ENCODE results near the gene SKI.

SKI gene

DNA sequence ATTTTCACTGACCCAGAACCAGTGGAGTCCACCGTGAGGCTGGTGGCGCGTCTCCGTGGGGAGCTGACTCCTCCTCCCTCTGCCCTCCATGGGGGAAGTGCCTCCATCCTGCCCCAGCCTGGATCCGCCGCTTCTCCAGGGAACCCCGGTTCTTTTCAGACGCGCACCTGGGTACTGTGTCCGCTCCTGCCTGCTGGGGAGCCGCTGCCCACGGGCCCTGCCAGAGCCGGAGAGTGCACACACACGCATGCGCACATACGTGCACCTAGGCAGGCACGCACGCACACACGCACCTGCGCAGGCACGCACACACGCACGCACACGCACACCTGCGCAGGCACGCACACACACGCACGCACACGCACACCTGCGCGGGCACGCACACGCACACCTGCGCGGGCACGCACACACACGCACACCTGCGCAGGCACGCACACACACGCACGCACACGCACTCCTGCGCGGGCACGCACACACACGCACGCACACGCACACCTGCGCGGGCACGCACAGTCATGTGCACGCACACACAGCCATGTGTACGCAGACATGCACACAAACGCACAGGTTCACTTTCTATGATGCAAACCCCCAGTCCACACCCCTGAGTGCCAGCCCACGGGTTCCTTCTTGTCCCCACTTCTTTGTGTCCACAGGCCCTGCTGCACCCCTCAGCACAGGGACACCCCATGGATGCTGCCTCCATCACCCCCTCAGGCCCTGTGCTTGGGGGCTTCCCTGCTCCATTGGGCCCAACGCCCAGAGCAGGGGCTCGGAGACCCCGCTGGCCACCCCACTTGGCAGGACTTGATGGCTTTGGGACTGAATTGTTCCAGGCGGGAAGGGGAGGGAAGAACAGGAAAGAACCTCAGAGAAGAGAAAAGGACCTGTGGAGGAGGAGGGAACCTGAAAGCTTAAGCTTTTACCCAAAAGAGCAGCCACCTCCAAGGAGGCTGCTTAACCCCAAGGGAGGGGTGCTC lies 120.5 kb downstream of the SKI start:
- DNase-seq: no peak

DNA sequence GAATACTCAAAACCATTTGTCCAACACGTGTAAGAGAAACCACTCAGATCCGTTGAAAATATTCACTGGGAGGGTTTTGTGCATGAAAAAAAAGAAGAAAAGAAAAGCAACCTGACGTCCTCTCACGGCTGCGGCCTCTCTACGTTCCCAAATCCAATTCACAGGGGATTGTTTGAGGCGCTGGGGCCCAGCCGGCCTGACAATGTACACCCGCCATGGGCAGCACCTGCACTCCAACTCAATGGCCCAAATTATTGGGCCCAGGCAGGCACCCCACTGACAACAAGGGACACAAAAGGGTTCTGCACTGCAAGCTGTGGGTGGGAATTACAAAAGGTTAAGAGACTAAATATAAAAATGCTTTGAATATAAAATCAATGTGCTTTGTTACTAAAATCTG lies 121.7 kb downstream of the SKI start:
- DNase-seq: no peak

DNA sequence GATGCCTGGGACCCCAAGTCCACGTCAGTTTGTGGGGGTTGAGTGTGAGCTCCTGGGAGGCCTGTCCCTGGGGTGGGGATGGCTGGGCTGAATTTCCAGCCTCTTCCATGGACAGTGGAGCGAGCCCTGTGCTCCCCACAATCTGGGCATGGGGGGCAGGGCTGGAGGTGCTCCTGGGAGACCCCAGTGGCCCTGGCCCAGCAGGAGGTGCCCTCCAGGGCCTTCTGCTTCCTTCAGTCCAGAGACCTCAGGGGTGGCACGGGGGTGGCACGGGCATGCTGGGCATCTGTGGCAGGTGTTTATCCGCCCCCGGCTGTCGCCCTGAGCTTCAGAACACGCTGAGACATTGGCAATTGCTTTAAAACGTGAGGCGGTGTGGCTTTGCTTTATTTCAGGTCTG lies 122.4 kb downstream of the SKI start:
- DNase-seq: no peak

DNA sequence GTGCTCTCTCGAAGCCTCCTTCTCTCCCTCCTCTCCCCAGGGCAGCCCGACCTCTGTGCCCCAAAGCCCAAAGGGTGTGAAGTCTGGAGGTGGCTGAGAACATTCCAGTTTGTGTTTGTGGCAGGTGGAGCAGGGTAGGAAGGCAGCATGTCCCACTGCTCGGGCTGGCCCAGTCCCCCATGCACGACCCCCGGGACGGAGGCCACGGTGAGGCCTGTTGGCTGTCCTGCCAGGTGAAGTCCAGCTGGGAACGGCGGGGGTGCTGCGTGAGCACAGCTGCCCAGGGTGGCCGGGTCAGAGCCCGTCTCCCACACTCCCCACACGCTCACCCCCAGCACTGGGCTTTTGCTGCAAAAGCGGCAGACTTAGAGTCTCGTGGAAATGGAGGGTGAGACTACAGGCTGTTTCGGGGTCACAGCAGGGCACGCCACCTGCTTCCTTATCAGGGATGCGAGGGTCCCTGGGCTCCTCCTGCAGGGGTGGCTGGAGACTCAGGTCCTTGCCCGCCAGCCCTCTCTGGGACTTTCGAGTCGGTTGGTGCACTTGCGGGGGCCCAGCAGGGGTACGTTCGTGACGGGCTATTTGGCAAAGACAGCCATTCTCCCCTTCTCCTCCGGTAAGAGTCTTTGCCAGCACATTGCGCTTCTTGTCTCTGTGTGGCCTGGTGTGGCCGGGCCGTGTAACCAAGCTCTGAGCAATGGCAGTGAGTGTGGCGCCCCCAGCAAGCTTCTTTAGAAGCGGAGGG lies 123.0 kb downstream of the SKI start:
- no peak for DNase-seq

DNA sequence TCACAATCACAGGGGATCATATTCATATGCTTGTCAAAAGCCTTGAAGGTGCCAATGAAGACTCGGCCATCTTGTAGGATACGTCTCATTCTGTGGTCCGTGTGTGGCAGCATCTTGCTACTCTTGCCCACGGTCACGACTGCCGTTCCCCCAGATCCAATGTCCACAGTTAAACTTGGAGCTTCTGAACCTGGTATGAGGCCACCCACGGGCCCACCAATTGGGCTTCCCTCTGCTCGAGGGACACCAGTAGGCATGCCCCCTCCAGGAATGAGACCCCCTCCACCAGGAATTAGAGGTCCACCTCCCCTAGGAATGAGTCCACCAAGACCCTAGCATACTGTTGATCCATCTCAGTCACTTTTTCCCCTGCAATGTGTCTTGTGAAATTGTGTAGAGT lies 123.6 kb downstream of the SKI start:
- no peak for DNase-seq

DNA sequence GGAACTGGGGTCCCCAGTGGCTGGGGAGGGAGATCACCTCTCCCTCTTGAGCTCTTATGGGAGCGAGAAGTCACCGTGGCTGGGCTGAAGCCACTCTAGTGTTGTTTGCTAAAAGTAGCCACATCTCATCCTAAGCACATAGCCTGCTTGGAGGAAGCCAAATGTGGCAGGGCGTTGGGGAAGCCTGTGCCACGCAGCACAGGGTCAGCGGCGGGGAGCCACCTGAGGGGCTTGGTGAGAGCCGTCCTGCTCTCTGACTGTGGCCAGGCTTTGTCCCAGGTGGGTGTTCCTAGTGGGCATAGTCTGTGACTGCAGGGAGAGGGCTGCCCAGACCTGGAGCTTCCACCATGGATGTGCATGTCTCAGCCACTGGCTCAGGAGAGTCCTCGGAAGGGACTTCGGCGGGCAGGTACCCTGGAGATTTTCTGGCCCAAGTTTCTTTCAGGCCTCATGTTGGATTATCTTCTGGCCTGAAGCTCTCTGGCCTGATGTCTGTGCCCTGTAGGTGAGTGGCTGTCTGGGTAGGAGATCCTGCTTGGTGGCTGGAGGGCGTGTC lies 124.3 kb downstream of the SKI start:
- DNase-seq: no peak

DNA sequence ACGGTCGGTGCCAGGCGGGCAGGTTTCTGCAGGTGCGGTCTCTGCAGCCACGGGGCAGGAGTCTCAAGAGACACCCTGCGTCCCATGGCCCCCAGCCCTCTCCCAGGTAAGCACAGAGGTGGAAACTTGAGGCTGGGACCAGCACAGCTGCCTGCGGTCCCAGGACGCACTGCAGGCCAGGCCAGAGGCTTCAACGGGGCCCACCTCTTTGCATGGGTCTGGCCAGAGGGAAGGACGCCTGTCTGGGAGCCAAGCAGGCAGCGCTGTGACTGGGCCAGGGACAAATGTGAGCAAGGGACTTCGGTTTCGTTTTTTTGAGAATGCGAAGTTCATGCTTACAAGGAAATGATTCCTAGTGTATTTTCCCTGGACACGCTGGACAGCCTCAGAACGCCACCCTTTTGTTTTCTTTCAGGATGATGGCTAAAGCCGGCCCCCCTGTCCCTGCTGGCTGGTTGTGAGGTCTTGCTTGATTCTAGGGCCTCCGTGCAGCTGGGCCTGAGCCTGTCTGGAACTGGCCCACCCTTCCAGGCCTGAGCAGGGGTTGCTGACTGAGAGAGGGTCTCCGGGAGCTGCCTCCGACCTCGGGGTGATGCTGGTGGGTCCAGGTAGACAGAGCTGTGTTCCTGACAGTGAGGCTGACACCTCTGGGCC lies 124.9 kb downstream of the SKI start:
- DNase-seq: no peak

DNA sequence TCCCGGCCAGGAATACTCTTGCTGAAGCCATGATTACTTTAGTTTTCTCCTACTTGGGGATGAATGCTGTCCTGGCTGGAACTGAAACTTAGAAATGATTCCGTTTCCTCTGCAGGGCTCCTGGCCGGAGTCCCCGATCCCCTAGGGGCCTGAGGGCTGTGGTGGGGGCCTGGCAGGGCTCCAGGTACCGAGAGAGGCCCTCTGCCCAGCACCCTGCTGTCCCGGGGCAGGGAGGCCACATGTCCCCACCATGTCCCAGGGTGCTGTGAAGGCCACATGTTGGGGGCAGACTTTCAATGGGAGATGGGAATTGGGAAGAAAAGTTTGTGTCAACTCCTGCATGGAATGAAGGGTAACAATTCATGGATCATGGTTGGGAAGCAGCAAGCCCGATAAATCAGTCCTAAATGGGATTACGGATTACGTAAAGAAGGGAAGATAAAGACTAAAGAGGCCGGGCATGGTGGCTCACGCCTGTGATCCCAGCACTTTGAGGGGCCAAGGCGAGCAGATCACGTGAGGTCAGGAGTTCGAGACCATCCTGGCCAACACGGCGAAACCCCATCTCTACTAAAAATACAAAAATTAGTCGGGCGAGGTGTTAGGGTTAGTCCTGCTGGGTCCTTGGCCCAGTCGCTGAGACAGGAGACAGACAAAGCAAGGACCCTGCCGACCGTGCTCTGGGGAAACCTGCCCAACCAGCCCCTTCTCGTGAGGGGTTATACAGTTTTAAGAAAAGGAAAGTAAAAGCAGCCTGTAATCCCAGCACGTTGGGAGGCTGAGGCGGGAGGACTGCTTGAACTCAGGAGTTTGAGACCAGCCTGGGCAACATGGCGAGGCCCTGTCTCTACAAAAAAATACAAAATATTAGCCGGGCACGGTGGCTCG lies 125.7 kb downstream of the SKI start:
- DNase-seq: no peak

DNA sequence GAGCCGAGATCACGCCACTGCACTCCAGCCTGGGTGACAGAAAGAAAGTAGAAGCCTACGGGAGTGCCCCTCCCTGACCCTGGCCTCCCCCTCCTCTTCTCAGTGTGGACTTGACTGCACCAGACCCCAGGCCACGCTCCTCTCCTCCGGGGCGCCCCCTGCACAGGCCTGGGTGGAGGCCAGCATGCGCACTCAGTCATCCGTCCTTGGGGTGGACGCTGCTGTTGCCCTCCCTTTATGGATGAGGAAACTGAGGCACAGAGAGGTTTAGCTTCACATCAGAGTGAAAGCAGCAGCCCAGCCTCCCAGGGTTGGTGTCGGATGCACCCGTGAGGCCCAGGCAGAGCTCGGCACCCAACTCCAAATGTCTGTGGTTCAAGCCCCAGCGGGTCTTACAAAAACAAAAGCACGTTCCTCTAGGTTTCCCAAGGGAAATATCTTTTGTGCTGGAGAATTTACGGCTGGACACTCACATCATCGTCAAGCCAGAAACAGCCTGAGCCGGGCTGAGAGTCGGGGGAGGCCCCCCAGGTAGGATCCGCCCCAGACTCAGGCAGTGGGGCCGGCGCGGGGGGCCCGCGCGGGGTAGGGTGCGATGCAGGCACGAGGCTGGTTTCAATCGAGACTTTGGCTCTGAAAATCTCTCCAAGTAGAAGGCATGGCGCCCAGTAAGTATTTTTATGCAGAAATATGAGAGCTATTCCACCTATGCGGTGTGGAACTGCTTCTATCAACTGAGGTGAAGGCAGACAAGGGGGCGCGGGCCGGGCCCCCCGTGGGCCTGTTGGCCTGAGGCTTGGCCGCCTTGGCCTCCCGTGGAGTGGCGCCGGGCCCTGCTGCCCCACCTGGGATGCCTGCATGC lies 126.6 kb downstream of the SKI start:
- no peak for DNase-seq

DNA sequence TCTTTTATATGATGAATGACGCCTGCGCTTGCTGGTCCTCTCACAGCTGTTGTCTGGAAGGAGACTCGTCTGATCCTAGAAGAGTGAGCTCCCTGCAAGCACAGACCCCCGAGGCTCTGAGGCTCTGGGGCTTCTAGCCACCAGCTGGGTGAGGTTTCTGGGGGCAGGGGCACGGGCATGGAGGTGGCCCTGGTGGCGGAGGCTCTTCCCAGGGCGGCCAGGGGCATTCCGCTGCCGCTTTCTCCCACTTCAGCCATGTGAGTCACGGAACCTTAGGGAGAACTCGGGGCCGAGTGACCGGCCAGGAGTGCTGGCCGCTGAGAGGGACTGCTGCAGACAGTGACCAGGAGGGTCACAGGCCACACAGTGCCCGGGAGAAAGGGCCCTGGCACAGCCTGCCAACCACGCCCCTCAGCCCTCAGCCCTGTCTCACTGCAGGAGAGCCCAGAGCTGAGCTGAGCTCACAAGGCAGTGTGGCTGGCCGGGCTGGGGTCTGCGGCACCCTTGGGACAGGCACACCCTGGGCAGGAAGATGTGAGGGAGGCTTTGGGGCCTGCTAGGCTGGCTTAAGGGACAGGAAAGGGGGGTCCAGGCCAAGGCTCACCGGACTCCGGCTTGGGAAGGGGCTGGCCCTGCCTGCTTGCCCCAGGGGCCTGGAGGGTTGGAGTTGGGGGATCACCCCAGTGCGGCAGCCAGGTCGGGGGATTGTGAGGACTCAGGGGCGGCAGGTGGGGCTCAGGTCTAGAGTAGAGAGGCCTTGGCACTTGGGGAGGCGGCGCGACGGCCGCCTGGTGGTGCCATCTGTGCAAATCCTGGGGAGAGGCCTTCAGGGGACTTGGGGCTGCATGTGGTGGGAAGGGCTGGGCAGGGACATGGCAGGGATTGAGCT lies 127.5 kb downstream of the SKI start:
- no peak for DNase-seq

DNA sequence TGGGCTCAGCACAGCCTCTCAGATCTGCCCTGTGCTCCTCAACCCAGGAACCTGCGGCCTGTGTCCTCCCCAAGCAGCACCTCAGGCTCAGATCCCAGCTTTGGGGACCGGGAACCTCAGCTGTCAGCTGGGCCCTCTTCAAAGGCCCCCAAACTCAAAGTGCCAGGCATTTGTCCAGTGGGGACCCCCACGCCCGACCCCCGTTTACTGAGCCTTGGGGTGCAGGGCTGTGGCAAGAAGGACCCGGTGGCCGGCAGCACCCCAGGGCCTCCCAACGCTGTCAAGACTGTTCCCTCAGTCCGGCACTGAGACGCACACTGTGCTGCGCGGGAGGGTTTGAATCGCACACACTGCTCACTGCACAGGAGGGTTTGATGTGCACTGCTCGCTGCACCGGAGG lies 128.3 kb downstream of the SKI start:
- DNase-seq: no peak

DNA sequence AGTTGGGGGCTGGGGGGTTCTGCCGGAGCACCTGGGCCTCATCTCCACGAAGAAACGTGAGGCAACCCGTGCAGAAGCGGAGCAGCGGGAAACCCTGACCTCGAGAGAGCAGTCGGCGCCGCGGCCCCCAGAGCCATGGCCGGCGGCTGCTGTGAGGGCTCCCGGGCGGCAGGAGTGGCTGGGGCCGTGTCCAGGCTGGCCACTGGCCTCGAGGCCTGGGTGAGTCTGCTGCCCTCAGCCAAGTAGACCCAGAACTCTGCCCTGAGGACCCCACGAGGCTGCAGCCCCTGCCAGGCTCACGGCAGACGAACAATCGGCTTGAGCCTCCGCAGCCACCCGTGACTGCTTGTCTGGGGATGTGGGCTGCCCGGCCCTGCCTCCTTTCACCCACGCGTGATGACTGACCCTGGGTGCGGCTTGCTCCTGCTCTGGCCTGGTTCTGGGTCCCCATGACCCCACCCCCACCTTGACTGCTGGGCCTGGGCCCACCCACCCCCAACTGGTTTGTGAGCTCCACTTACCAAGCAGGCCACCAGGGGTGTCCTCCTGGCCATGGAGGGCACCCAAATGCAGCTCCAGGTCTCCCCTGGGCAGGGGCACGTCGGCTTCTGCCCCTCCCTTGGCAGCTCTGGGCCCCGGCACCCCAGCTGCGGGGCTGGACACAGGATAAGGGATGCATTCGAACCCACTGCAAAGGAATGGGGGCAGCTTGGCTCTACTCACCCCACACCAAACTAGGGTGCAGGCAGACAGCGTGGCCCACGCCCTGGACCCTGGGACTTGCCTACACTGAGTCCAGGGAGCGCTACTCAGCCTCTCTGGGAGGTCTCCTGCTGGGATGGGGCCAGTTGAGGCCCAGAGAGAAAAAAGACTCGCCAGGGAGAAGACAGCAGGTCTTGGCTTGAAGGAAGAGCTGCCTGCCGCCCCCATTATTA lies 129.1 kb downstream of the SKI start:
- no peak for DNase-seq

DNA sequence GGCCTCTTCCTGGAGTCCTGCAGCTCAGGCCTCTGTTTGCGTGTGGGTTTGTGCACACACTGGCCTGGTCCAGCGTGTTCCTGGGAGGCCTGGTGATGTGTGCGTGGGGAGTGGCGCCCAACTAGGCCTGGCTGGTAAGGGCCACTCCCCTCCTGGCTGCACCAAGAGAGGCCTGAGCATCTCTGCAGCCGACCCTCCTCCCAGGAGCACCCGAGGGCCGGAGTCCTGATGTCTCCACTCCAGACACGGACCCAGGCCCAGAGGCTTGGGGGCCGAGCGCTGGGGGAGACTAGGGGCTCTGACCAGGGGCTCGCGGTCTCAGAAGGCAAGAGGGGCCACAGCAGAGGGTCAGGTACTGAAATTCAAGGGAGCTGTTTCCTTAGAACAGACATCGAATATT lies 130.0 kb downstream of the SKI start:
- no peak for DNase-seq

DNA sequence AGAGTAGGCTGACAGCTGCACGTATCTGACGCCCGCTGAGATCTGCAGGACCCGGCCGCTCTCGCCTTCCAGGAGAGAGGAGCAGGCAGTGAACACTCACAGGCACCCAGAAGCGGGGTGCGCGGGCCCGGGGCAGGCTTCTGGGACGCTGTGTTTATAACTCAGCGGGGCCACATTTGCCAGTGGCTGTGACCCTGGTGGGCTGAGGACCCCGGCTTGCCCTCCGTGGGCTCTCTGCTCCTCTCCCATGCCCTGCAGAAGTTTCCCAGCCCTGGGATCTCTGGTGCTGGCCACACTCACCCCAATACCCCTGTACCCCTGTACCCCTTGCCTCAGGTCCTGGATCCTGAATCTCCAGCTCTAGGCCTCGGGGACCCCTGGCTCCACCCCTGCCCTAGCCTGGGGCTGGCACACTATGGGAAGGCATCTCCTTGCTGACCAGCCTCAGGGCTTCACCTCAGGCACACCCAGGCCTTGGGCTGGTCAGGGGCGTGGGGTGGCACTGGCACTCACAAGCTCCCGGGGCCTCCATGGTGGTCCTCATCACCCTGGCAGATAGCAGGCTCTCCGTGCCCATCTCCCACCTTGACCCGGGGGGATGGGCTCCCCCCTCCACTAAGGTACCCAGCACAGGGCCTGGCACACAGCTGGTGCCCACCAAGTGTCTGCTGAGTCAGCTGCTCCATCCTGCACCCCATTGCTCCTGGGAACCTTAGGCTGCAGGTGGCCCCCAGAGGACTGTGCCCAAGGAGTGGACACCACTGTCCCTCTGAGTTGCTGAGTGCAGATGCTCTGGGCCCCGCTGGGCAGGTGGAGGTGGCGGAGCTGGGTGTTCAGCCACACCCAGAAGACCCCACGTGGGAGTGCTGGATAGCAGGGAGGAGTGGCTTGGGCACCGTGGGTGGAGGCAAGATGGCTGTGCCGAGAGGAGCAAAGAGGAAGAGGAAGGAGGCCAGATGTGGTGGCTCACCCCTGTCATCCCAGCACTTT lies 130.8 kb downstream of the SKI start:
- no peak for DNase-seq

All from hypothalamus (tissue), 51 donors.